COLO829 (cell line): Measurements from ENCODE around the gene LCLAT1.
"Not testable (repeated sequence)": the region's sequence is repeated elsewhere in the genome, so short reads cannot be mapped to it uniquely, and the experiment has no call there.

Experiments used
- DNase-seq: peaks from one replicate; pipeline ENCODE4 v3.0.0; 2012; ENCODE audit warnings: low spot score

LCLAT1 gene

GRCh38 chr2:30601375-30601774 lies 154.3 kb downstream of the LCLAT1 start:
- no peak for DNase-seq

GRCh38 chr2:30605197-30605596 lies 158.2 kb downstream of the LCLAT1 start:
- DNase-seq = no peak

DNA sequence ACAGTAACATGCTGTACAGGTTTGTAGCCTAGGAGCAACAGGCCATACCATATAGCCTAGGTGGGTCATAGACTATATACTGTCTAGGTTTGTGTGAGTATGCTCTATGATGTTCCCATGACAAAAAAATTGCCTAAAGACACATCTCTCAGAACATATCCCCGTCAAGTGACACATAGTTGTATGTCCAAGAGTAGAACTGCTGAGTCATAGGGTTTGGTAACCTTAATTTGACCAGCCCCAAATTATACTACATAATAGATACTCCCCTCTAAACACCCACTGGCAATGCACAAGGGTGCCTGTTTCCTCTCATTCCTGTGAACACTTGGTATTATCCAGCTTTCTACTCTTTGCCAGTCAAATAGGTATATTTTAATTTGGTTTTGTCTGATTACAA lies 161.6 kb downstream of the LCLAT1 start:
- no peak for DNase-seq

DNA sequence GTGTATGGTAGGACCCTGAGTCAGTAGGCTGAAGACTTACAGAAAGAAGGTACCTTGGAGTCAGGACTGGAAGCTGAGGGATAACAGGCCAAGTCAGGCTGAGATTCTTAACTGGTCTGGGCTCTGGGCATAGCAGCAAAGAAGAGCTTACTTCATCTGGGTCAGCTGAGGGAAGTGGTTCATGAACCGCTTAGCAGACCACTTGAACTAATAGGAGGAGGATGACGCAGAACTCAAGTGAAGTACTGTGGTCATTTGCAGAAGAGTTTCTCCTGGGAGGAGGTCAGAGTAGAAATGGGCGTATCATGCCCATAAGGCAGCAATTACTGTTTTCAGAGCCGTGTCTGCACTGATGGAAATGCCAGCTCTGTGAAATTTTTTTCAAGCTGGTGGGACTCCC lies 164.5 kb downstream of the LCLAT1 start:
- no peak for DNase-seq

- DNase-seq = no peak
These were observed 165.3 kb downstream of the LCLAT1 start for GRCh38 chr2:30612371-30612770.

GRCh38 chr2:30613001-30613400 lies 166.0 kb downstream of the LCLAT1 start:
- DNase-seq = no peak

GRCh38 chr2:30614227-30614626 lies 167.2 kb downstream of the LCLAT1 start:
- not testable (repeated sequence) for DNase-seq

DNA sequence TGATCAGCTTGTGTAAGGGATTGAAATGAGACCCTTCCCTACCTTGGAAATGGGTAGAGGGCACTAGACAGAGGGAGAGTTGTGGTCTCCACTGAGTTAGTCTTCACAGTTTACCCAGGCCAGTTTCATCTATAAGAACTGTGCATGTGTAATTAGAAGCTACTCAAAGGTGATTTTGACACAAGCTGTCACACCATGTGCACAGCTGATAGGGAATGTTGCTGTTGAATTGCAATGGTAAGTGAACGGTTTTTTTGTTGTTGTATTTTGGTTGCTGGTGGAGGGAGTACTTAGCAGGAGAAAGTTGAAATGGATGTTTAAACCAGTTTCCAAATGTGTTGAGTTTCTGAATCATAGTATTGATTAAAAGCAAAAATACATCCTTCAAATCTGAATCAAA lies 168.9 kb downstream of the LCLAT1 start:
- no peak for DNase-seq

DNA sequence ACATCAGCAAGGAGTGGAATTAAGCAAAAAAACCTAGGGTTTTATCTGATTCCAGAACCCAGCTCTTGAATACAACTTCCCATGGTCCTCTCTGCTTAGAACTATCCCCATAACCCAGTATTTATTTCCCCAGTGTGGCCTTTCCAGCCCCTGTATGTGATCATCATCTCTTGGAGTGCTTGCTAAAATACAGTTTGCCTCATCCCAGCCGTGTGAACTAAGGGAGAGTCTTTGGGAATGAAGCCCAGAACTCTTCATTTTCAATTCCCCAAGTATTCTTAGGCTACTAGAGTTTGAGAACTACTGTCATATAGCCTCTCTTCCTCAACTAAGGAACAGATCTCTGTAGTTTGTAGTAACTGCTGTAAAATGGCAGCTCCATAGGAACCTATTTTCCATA lies 173.1 kb downstream of the LCLAT1 start:
- no peak for DNase-seq

GRCh38 chr2:30621836-30622235 lies 174.8 kb downstream of the LCLAT1 start:
- no peak for DNase-seq

DNA sequence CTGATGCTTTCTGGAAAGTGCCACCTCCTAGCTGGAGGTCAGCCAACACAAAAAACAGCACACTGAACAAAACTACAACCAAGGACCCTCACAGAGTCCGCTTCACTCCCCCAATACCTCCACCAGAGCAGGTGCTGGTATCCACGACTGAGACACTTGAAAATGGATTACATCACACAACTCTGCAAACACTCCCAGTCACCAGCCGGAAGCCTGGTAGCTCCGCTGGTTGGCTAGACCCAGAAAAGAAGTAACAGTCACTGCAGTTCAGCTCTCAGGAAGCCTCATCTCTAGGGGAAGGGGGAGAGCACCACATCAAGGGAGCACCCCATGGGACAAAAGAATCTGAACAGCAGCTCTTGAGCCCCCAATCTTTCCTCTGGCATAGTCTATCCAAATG lies 175.4 kb downstream of the LCLAT1 start:
- DNase-seq = no peak

DNA sequence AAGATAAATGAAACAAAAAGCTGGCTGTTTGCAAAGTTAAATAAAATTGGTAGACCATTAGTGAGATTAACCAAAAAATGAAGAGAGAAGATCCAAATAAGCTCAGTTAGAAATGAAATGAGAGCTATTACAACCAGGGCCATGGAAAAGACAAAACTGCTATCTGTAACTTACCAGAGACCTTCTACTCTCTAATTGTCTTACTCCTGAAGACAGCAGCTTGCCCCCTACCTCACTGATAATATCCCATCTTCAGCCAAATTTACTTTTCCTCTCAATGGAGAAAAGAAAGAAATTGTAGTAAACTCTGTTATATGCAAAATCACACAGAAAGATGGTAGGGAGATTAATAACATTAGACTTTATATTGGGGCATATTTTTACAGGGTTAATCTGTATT lies 178.2 kb downstream of the LCLAT1 start:
- no peak for DNase-seq

GRCh38 chr2:30625701-30626100 lies 178.7 kb downstream of the LCLAT1 start:
- no peak for DNase-seq

DNA sequence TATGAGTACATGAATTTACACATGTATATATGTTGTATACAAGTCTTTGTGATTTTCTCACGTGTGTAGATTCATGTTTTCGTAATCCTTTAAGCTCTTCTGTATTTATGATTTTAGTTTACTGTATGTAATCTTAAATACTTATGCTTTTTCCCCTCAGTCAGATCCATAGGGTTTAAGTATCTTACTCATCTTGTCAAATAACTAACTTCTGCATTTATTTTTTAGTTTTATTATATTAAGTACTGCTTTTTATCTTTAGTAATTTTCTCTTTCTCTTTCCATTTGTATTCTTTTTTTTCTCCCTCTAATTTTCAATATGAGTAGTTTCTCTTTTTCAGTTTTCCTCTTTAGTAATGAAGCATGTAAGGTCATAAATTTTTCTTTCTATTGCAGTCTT lies 179.4 kb downstream of the LCLAT1 start:
- no peak for DNase-seq

- DNase-seq = no peak
These were observed 180.1 kb downstream of the LCLAT1 start for GRCh38 chr2:30627151-30627550.

- DNase-seq = no peak
These were observed 181.3 kb downstream of the LCLAT1 start for GRCh38 chr2:30628341-30628740.

DNA sequence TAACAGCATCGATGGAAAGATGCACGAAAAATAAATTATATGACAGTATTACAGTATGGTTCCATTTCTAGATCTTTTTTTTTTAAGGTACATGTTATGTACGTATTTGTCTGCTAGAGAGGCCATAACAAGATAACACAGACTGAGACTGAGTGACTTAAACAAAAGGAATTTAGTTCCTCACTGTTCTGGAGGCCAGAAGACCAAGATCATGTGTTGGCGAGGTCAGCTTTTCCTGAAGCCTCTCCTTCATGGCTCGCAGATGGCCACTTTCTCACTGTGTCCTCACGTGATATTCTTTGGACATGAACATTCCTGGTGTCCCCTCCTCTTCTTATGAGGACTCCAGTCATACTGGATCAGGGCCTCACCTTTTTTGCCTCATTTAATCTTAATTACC lies 182.8 kb downstream of the LCLAT1 start:
- no peak for DNase-seq

DNA sequence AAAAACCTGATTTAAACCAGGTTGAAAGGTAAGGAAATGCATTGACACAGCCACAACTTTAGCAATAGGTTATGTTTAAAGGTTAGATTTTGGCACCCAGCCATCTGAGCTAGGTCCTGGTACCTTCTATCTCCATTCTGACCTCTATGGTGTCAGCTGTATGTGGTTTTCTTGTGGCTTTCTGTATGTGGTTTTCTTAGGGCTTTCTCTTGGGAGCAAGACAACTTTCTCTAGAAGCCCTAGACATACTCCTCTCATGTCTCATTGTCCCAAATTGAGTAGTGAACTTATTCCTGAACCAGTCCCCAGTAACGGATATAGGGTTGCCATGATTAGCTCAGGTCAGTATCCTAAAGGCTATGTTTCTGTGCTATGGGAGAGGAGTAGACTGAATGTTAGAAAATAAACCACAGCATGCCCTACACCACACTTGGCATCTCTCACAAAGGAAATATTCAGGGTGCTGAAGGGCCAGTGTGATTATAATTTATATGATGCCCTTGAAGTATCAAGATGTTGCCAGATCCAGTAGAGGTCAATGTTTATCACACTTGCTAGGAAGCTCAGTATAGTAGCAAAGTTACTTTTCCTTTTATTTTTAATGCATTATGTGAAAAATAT lies 184.1 kb downstream of the LCLAT1 start:
- no peak for DNase-seq

GRCh38 chr2:30633039-30633438 lies 186.0 kb downstream of the LCLAT1 start:
- DNase-seq = no peak

- no peak for DNase-seq
These were observed 189.3 kb downstream of the LCLAT1 start for GRCh38 chr2:30636311-30636710.

- DNase-seq = no peak
These were observed 192.8 kb downstream of the LCLAT1 start for GRCh38 chr2:30639836-30640235.

DNA sequence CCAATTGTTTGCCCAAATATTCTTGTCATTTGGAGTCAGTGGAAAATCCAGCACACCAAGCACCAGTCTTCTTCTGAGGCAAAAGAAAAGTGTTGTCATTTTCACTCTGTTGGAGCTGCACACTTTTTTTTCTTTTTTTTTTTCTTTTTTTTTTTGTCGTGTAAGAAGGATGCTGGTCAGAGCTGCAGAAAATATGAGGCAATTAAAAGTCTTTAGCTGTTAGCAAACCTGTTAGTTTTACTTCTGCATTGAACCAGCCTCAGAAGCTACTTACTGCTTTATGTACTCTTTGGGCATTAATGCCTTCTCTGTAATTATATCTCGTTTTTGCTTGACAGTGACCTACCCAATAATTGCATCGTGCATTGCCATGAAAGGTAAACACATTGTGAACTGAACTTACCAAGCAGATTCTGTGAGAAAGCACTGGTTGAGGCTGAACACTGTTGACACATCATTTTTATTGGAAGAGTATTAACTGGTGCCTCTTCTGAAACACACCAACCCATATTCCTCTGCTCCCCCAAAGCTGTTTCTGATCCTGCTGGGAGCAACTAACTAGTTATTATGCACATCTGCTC lies 194.8 kb downstream of the LCLAT1 start:
- no peak for DNase-seq

DNA sequence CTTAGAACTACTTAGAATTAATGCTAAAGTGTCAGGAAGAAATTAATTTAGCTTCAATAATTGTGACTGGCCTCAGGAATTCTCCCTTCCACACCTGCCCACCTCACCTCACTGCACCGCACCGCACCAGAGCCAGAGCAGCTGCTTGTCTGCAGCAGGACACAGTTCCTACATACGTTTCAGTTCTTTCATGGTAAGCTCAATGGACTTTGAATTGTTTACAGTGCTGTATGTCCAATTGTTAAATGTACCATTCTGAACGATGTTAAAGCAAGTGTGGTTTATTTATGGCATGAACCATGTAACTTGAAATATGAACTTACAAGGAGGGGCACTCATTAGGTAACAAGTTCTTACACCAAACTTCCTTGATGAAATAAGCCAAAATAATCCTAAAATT lies 196.0 kb downstream of the LCLAT1 start:
- DNase-seq = not testable (repeated sequence)

DNA sequence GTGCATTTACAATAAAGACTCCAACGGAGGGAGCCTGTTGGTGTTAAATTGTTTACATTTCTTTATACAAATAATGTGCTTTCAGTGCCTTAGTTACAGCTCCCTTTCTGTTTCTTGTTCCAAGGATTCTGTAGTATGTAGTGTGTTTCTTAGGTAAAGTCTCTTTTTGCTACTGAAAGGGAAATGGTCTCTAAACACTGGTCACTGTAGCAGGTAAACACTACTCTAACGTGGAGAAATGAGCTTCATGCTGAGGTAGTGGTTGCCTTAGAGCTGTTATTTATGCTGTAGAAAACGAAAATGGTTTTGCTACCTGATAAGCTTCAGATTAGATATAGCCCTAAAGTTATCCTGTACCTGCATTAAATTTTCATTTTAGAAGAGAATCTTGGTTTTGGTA lies 196.6 kb downstream of the LCLAT1 start:
- no peak for DNase-seq
